Articular chondrocyte of knee joint (primary cell): ENCODE measurements around the gene CADM2. TPM values are rescaled to one million over a fixed set of nuclear protein-coding genes. Genes with fewer than 3 reads are reported as not detected.

Experiments
- small RNA-seq: library from RNA; depleted of rRNA; stranded (forward); fragments of <200 nt; gene quantifications from one replicate; pipeline ENCODE3, GENCODE V24; 2012
- total RNA-seq: library from RNA; depleted of rRNA; stranded (reverse); fragments of >200 nt; gene quantifications from 2 replicates; pipeline ENCODE4 v1.2.3, GENCODE V29; 2012

Gene CADM2
- total RNA-seq, result 0.11 TPM in 1 of 2 replicates, not detected in the other

DNA sequence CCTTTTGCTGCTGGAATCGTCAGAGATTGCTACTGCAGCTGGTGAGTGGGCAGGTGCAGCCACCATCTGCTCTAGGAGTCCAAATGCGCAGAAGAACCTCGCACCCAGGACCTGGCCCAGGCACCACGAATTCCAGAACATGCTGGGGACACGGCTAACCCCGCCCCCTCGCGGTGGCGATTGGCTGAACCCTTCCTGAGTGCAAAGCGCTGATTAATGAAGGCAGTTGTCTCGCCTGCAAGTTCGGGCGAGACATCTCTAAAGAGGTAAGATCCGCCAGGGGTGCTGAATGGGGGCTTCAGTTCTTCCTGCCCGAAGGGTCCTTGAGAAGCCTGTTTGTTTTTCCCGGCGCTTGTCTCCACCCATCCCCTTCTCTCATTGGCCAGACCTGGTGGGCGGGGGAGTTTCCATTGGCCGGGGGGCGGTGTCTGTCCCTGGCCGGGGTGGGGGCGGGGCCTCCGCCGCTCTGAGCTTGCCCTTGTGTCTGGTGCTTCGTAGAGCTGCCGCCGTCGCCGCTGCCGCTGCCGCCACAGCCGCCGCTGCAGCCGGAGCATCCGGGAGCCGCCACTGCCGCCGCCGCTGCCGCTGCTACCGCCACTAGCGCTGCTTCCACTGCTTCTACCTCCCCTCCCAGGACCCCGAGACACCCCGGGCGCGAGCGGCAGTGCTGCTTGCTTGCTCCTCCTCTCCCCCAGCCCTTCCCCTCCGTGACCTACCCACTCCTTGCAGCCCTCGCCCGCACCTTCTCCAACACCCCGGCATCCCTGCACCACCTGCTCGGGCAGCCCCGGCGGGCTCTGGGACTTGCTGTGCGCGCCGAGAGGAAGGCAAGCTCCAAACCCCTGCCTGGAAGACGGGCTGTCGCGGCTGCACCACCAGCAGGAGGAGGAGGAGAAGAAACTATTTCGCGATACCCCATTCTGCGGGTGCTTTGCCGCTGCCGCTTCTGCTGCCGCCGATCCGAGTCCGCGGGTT, at the start of gene CADM2:
Gene CADM2 (plus strand): TSS at position 495 of the 975 bp plus-strand sequence.

Small RNAs within 50 kb of the gene (small RNA-seq; reads per million reads assigned to genes)
- not detected for gene MIR5688
